ENCODE results near the gene LMF2. TPM values are rescaled to one million over a fixed set of nuclear protein-coding genes. Genes with fewer than 3 reads are reported as not detected.
A peak's percentile ranks its signal among the peaks of the same experiment; 100 is the strongest.

Gene LMF2
- total RNA-seq, 1 donor from 2014 or later = 93.2 TPM

GRCh38 chr22:50507991-50508884 is 736 bp upstream of the LMF2 start, which contains the start of gene NCAPH2:
Gene NCAPH2, plus strand, starts transcription at chr22:50508224. Its CDS starts 114 bp downstream, at chr22:50508338.
- Mint-ChIP-seq H3K27me3 (ENCODE audit: low read depth, unreplicated experiment) (no peaks in the 10 kb centered on the region), H3K4me1 (ENCODE audit: low read depth, unreplicated experiment) (peaks cover 2% of the 10 kb centered on the region), H3K36me3 (ENCODE audit: low read depth, unreplicated experiment) (no peaks in the 10 kb centered on the region), H3K4me3 (ENCODE audit: unreplicated experiment) (peak within 1 kb of the TSS; percentile 97), H3K27ac (ENCODE audit: unreplicated experiment) (peak within 1 kb of the TSS; percentile 84), H3K9me3 (ENCODE audit: unreplicated experiment) (no peaks in the 10 kb centered on the region)
- peaks cover 67% of the 10 kb centered on the region for H3K79me2 ChIP-seq (ENCODE audit: insufficient read depth, low read length)
- H3K9me3 ChIP-seq (ENCODE audit: insufficient read depth, low read depth, low read length) = no peaks in the 10 kb centered on the region
- peak within 1 kb of the TSS; percentile 95 for H3K4me3 ChIP-seq (ENCODE audit: insufficient read depth, low read depth, low read length)
- H3K27ac ChIP-seq (ENCODE audit: low read depth, low read length) = peak within 1 kb of the TSS; percentile 85
- H2AFZ ChIP-seq (ENCODE audit: low read depth, low read length) = peak within 1 kb of the TSS; percentile 95
- peak; percentile 83 for DNase-seq (ENCODE audit: low read depth)
- H4K20me1 ChIP-seq (ENCODE audit: insufficient read depth, low read length) = peaks cover 31% of the 10 kb centered on the region
- FAIRE-seq = no peak
- TF ChIP-seq CTCF (IDR thresholded peaks at IDR 0.05; ENCODE audit: insufficient read depth, low read depth, low read length) = no peak
- TF ChIP-seq EZH2 (IDR thresholded peaks at IDR 0.05; ENCODE audit: insufficient read depth, low read length) = no peak
- no peaks in the 10 kb centered on the region for H3K27me3 ChIP-seq (ENCODE audit: insufficient read depth, low read length)
- peak within 1 kb of the TSS; percentile 99 for H3K4me2 ChIP-seq (ENCODE audit: low read length)
- no peaks in the 10 kb centered on the region for H3K36me3 ChIP-seq (ENCODE audit: insufficient read depth, low read length)
- H3K9ac ChIP-seq (ENCODE audit: low read length) = peak within 1 kb of the TSS; percentile 98
- peaks cover 14% of the 10 kb centered on the region for H3K4me1 ChIP-seq (ENCODE audit: insufficient read depth, low read length)

- peaks cover 4% of the 10 kb centered on the region for H3K36me3 ChIP-seq (ENCODE audit: insufficient read depth, low read length)
- Mint-ChIP-seq H3K4me3 (ENCODE audit: unreplicated experiment) (peak overlapping the region; percentile 97), H3K27me3 (ENCODE audit: low read depth, unreplicated experiment) (no peaks in the 10 kb centered on the region), H3K4me1 (ENCODE audit: low read depth, unreplicated experiment) (peaks cover 2% of the 10 kb centered on the region), H3K9me3 (ENCODE audit: unreplicated experiment) (no peaks in the 10 kb centered on the region), H3K36me3 (ENCODE audit: low read depth, unreplicated experiment) (no peaks in the 10 kb centered on the region), H3K27ac (ENCODE audit: unreplicated experiment) (peak overlapping the region; percentile 84)
- H3K4me2 ChIP-seq (ENCODE audit: low read length) = peak overlapping the region; percentile 99
- peak overlapping the region; percentile 83 for H3K27ac ChIP-seq (ENCODE audit: low read depth, low read length)
- TF ChIP-seq CTCF (IDR thresholded peaks at IDR 0.05; ENCODE audit: insufficient read depth, low read depth, low read length) (no peak), EZH2 (IDR thresholded peaks at IDR 0.05; ENCODE audit: insufficient read depth, low read length) (no peak)
- H3K9ac ChIP-seq (ENCODE audit: low read length) = peak overlapping the region; percentile 98
- no peaks in the 10 kb centered on the region for H3K27me3 ChIP-seq (ENCODE audit: insufficient read depth, low read length)
- H3K79me2 ChIP-seq (ENCODE audit: insufficient read depth, low read length) = peaks cover 52% of the 10 kb centered on the region
- DNase-seq (ENCODE audit: low read depth) = no peak
- FAIRE-seq = no peak
- H2AFZ ChIP-seq (ENCODE audit: low read depth, low read length) = peak overlapping the region; percentile 93
- H4K20me1 ChIP-seq (ENCODE audit: insufficient read depth, low read length) = peaks cover 26% of the 10 kb centered on the region
- no peaks in the 10 kb centered on the region for H3K9me3 ChIP-seq (ENCODE audit: insufficient read depth, low read depth, low read length)
- H3K4me3 ChIP-seq (ENCODE audit: insufficient read depth, low read depth, low read length) = peak overlapping the region; percentile 95
- H3K4me1 ChIP-seq (ENCODE audit: insufficient read depth, low read length) = peaks cover 14% of the 10 kb centered on the region
These were observed 686 bp downstream of the LMF2 start for GRCh38 chr22:50506611-50507420.
